ENCODE results near the gene USE1.
"Not testable (repeated sequence)": the region's sequence is repeated elsewhere in the genome, so short reads cannot be mapped to it uniquely, and the experiment has no call there.

USE1 gene

GRCh38 chr19:17185590-17185989 lies 29.6 kb upstream of the USE1 start:
- Histone ChIP-seq H3K4me3 (ENCODE audit: low read depth, low read length) (no peak overlapping the region), H3K79me2 (ENCODE audit: control insufficient read depth, insufficient read depth, low read length, unreplicated experiment) (no peaks in the 10 kb centered on the region), H2AFZ (ENCODE audit: low read length, unreplicated experiment) (no peak overlapping the region), H3K27ac (ENCODE audit: low read depth, low read length) (no peak overlapping the region), H3K27me3 (ENCODE audit: insufficient read depth, low read length) (no peaks in the 10 kb centered on the region), H3K4me1 (ENCODE audit: control insufficient read depth, insufficient read depth, low read length, unreplicated experiment) (no peaks in the 10 kb centered on the region), H3K36me3 (ENCODE audit: insufficient read depth, low read length) (no peaks in the 10 kb centered on the region)

GRCh38 chr19:17191736-17192135 lies 23.4 kb upstream of the USE1 start:
- not testable (repeated sequence) for H3K4me1 ChIP-seq (ENCODE audit: control insufficient read depth, insufficient read depth, low read length, unreplicated experiment); H3K4me3 ChIP-seq (ENCODE audit: low read depth, low read length); H2AFZ ChIP-seq (ENCODE audit: low read length, unreplicated experiment); H3K79me2 ChIP-seq (ENCODE audit: control insufficient read depth, insufficient read depth, low read length, unreplicated experiment); H3K36me3 ChIP-seq (ENCODE audit: insufficient read depth, low read length); H3K27me3 ChIP-seq (ENCODE audit: insufficient read depth, low read length); H3K27ac ChIP-seq (ENCODE audit: low read depth, low read length)

GRCh38 chr19:17192751-17193150 lies 22.4 kb upstream of the USE1 start:
- H3K36me3 ChIP-seq (ENCODE audit: insufficient read depth, low read length) = 0 out of 2 replicates have a peak, but pooled peaks cover 2% of the 10 kb centered on the region
- no peaks in the 10 kb centered on the region for H3K27me3 ChIP-seq (ENCODE audit: insufficient read depth, low read length)
- no peak overlapping the region for H3K27ac ChIP-seq (ENCODE audit: low read depth, low read length)
- H3K4me1 ChIP-seq (ENCODE audit: control insufficient read depth, insufficient read depth, low read length, unreplicated experiment) = no peaks in the 10 kb centered on the region
- no peaks in the 10 kb centered on the region for H3K79me2 ChIP-seq (ENCODE audit: control insufficient read depth, insufficient read depth, low read length, unreplicated experiment)
- H2AFZ ChIP-seq (ENCODE audit: low read length, unreplicated experiment) = no peak overlapping the region
- H3K4me3 ChIP-seq (ENCODE audit: low read depth, low read length) = no peak overlapping the region

- Histone ChIP-seq H2AFZ (ENCODE audit: low read length, unreplicated experiment) (no peak overlapping the region), H3K27me3 (ENCODE audit: insufficient read depth, low read length) (no peaks in the 10 kb centered on the region), H3K36me3 (ENCODE audit: insufficient read depth, low read length) (0 out of 2 replicates have a peak, but pooled peaks cover 2% of the 10 kb centered on the region), H3K4me1 (ENCODE audit: control insufficient read depth, insufficient read depth, low read length, unreplicated experiment) (no peaks in the 10 kb centered on the region), H3K4me3 (ENCODE audit: low read depth, low read length) (no peak overlapping the region), H3K27ac (ENCODE audit: low read depth, low read length) (no peak overlapping the region), H3K79me2 (ENCODE audit: control insufficient read depth, insufficient read depth, low read length, unreplicated experiment) (no peaks in the 10 kb centered on the region)
These were observed 20.5 kb upstream of the USE1 start for GRCh38 chr19:17194608-17195007.

GRCh38 chr19:17195106-17195505 lies 20.1 kb upstream of the USE1 start:
- H3K4me1 ChIP-seq (ENCODE audit: control insufficient read depth, insufficient read depth, low read length, unreplicated experiment) = no peaks in the 10 kb centered on the region
- H2AFZ ChIP-seq (ENCODE audit: low read length, unreplicated experiment) = no peak overlapping the region
- no peak overlapping the region for H3K4me3 ChIP-seq (ENCODE audit: low read depth, low read length)
- H3K79me2 ChIP-seq (ENCODE audit: control insufficient read depth, insufficient read depth, low read length, unreplicated experiment) = no peaks in the 10 kb centered on the region
- H3K36me3 ChIP-seq (ENCODE audit: insufficient read depth, low read length) = 0 out of 2 replicates have a peak, but pooled peaks cover 2% of the 10 kb centered on the region
- H3K27me3 ChIP-seq (ENCODE audit: insufficient read depth, low read length) = no peaks in the 10 kb centered on the region
- no peak overlapping the region for H3K27ac ChIP-seq (ENCODE audit: low read depth, low read length)

- no peaks in the 10 kb centered on the region for H3K79me2 ChIP-seq (ENCODE audit: control insufficient read depth, insufficient read depth, low read length, unreplicated experiment)
- no peaks in the 10 kb centered on the region for H3K27me3 ChIP-seq (ENCODE audit: insufficient read depth, low read length)
- H3K4me1 ChIP-seq (ENCODE audit: control insufficient read depth, insufficient read depth, low read length, unreplicated experiment) = no peaks in the 10 kb centered on the region
- no peak overlapping the region for H3K4me3 ChIP-seq (ENCODE audit: low read depth, low read length)
- no peaks in the 10 kb centered on the region; the same call in 1 of the 2 replicates for H3K36me3 ChIP-seq (ENCODE audit: insufficient read depth, low read length)
- no peak overlapping the region for H3K27ac ChIP-seq (ENCODE audit: low read depth, low read length)
- H2AFZ ChIP-seq (ENCODE audit: low read length, unreplicated experiment) = no peak overlapping the region
These were observed 18.5 kb upstream of the USE1 start for GRCh38 chr19:17196610-17197009.

- Histone ChIP-seq H3K4me3 (ENCODE audit: low read depth, low read length) (no peak overlapping the region), H2AFZ (ENCODE audit: low read length, unreplicated experiment) (no peak overlapping the region), H3K27me3 (ENCODE audit: insufficient read depth, low read length) (no peaks in the 10 kb centered on the region), H3K4me1 (ENCODE audit: control insufficient read depth, insufficient read depth, low read length, unreplicated experiment) (no peaks in the 10 kb centered on the region), H3K79me2 (ENCODE audit: control insufficient read depth, insufficient read depth, low read length, unreplicated experiment) (no peaks in the 10 kb centered on the region), H3K27ac (ENCODE audit: low read depth, low read length) (no peak overlapping the region), H3K36me3 (ENCODE audit: insufficient read depth, low read length) (peaks cover 3% of the 10 kb centered on the region; the same call in 1 of the 2 replicates)
These were observed 17.5 kb upstream of the USE1 start for GRCh38 chr19:17197666-17198065.

- H3K4me1 ChIP-seq (ENCODE audit: control insufficient read depth, insufficient read depth, low read length, unreplicated experiment) = no peaks in the 10 kb centered on the region
- H3K4me3 ChIP-seq (ENCODE audit: low read depth, low read length) = no peak overlapping the region
- H3K27ac ChIP-seq (ENCODE audit: low read depth, low read length) = no peak overlapping the region
- H2AFZ ChIP-seq (ENCODE audit: low read length, unreplicated experiment) = no peak overlapping the region
- H3K36me3 ChIP-seq (ENCODE audit: insufficient read depth, low read length) = peaks cover 3% of the 10 kb centered on the region; the same call in 1 of the 2 replicates
- no peaks in the 10 kb centered on the region for H3K27me3 ChIP-seq (ENCODE audit: insufficient read depth, low read length)
- H3K79me2 ChIP-seq (ENCODE audit: control insufficient read depth, insufficient read depth, low read length, unreplicated experiment) = no peaks in the 10 kb centered on the region
These were observed 14.6 kb upstream of the USE1 start for GRCh38 chr19:17200408-17201079.

GRCh38 chr19:17202249-17202648 lies 12.9 kb upstream of the USE1 start:
- Histone ChIP-seq H3K36me3 (ENCODE audit: insufficient read depth, low read length) (peaks cover 3% of the 10 kb centered on the region; the same call in 1 of the 2 replicates), H3K79me2 (ENCODE audit: control insufficient read depth, insufficient read depth, low read length, unreplicated experiment) (no peaks in the 10 kb centered on the region), H2AFZ (ENCODE audit: low read length, unreplicated experiment) (no peak overlapping the region), H3K4me3 (ENCODE audit: low read depth, low read length) (no peak overlapping the region), H3K4me1 (ENCODE audit: control insufficient read depth, insufficient read depth, low read length, unreplicated experiment) (no peaks in the 10 kb centered on the region), H3K27ac (ENCODE audit: low read depth, low read length) (no peak overlapping the region), H3K27me3 (ENCODE audit: insufficient read depth, low read length) (no peaks in the 10 kb centered on the region)

- Histone ChIP-seq H3K27me3 (ENCODE audit: insufficient read depth, low read length) (no peaks in the 10 kb centered on the region), H3K79me2 (ENCODE audit: control insufficient read depth, insufficient read depth, low read length, unreplicated experiment) (no peaks in the 10 kb centered on the region), H3K4me3 (ENCODE audit: low read depth, low read length) (no peak overlapping the region), H3K27ac (ENCODE audit: low read depth, low read length) (no peak overlapping the region), H2AFZ (ENCODE audit: low read length, unreplicated experiment) (no peak overlapping the region), H3K4me1 (ENCODE audit: control insufficient read depth, insufficient read depth, low read length, unreplicated experiment) (no peaks in the 10 kb centered on the region), H3K36me3 (ENCODE audit: insufficient read depth, low read length) (peaks cover 3% of the 10 kb centered on the region; the same call in 1 of the 2 replicates)
These were observed 12.4 kb upstream of the USE1 start for GRCh38 chr19:17202713-17203112.
